B cell (primary cell): ENCODE results near the gene UCHL3. TPM values are rescaled to one million over a fixed set of nuclear protein-coding genes. Genes with fewer than 3 reads are reported as not detected.

Experiments used
- ATAC-seq: fragments of 200-7000 bp; cut with Tn5 transposase; one replicate; pipeline ENCODE4 v1.10.0; 2021; ENCODE audit warnings: low read depth, mild to moderate bottlenecking, moderate number of reproducible peaks, moderate library complexity
- CTCF ChIA-PET: fragments of 350-600 bp; sonication (Branson Sonifier 250); formaldehyde crosslinking; loops from one replicate; lab custom pipeline; 2021; ENCODE audit warnings: antibody characterized with exemption, inconsistent platforms; lab: Charles Lee
- POLR2A ChIA-PET: fragments of 350-600 bp; sonication (Branson Sonifier 250); formaldehyde crosslinking; loops from one replicate; lab custom pipeline; 2021; ENCODE audit warnings: antibody characterized with exemption; lab: Charles Lee
- DNase-seq: peaks from one replicate; pipeline ENCODE4 v3.0.0; 2013
- H2AFZ ChIP-seq: 2 replicates; pipeline ENCODE4 v1.6.1; 2012; ENCODE audit warnings: mild to moderate bottlenecking, low read depth, low read length; ENCODE audit not compliant: insufficient read depth, poor library complexity, severe bottlenecking
- H3K27ac ChIP-seq, 2 donors: 1 replicate in 1 of 2; 2 replicates in 1 of 2; pipeline ENCODE4 v1.5.1; 2012 to 2013; ENCODE audit warnings: low read length in 2 of 2, mild to moderate bottlenecking in 2 of 2, moderate library complexity in 1 of 2
- H3K27me3 ChIP-seq, 4 experiments: fragments of 200-600 bp in 1 of 4; sonication (generic) in 1 of 4; replicated peaks in 1 of 4; 1 replicate in 2 of 4; 2 replicates in 2 of 4; pipeline versions ENCODE4 v1.6.1 to v1.7.0; 2013 to 2016; ENCODE audit warnings: low read length in 3 of 4, mild to moderate bottlenecking in 2 of 4, mixed read lengths in 1 of 4, moderate library complexity in 1 of 4; ENCODE audit not compliant: insufficient read depth in 4 of 4, control insufficient read depth in 3 of 4; ENCODE audit errors: control extremely low read depth in 1 of 4
- H3K36me3 ChIP-seq, 2 experiments: replicated peaks in 1 of 2; 1 replicate in 1 of 2; 2 replicates in 1 of 2; pipeline versions ENCODE4 v1.6.1 to v1.7.1; 2013; ENCODE audit warnings: low read length in 1 of 2; ENCODE audit not compliant: insufficient read depth in 2 of 2, control insufficient read depth in 1 of 2; ENCODE audit errors: control extremely low read depth in 1 of 2, extremely low read depth in 1 of 2
- H3K4me1 ChIP-seq, 2 donors: fragments of 200-600 bp in 1 of 2; sonication (generic) in 1 of 2; 1 replicate in 1 of 2; 2 replicates in 1 of 2; pipeline versions ENCODE4 v1.5.1 to v1.6.1; 2013 to 2017; ENCODE audit warnings: low read length in 2 of 2; ENCODE audit not compliant: control insufficient read depth in 2 of 2, insufficient read depth in 2 of 2
- H3K4me2 ChIP-seq: replicated peaks from 2 replicates; pipeline ENCODE3; 2012; ENCODE audit warnings: mild to moderate bottlenecking, low read depth, low read length; ENCODE audit not compliant: poor library complexity, severe bottlenecking
- H3K4me3 ChIP-seq, 5 experiments: fragments of 200-600 bp in 1 of 5; sonication (generic) in 1 of 5; 1 replicate in 3 of 5; 2 replicates in 2 of 5; pipeline versions ENCODE4 v1.5.1 to v1.7.0; 2011 to 2016; ENCODE audit warnings: low read length in 4 of 5, mild to moderate bottlenecking in 4 of 5, low read depth in 2 of 5, control low read depth in 1 of 5, moderate library complexity in 1 of 5; ENCODE audit not compliant: insufficient read depth in 1 of 5; ENCODE audit errors: control extremely low read depth in 1 of 5, extremely low read depth in 1 of 5
- H3K79me2 ChIP-seq: fragments of 200-600 bp; sonication (generic); one replicate; pipeline ENCODE4 v1.6.0; 2016; ENCODE audit warnings: low read length; ENCODE audit not compliant: control insufficient read depth, insufficient read depth
- H3K9ac ChIP-seq: fragments of 200-600 bp; sonication (generic); 2 replicates; pipeline ENCODE4 v1.6.1; 2017; ENCODE audit warnings: mild to moderate bottlenecking, low read length, moderate library complexity
- H3K9me3 ChIP-seq, 3 donors: one replicate each; pipeline versions ENCODE4 v1.6.1 to v1.7.1; 2013; ENCODE audit warnings: low read length in 2 of 3; ENCODE audit not compliant: control insufficient read depth in 2 of 3, insufficient read depth in 1 of 3; ENCODE audit errors: control extremely low read depth in 1 of 3
- H4K20me1 ChIP-seq: 2 replicates; pipeline ENCODE4 v1.6.0; 2012; ENCODE audit warnings: mild to moderate bottlenecking, low read length; ENCODE audit not compliant: insufficient read depth, control insufficient read depth, poor library complexity, severe bottlenecking
- H3K27ac Mint-ChIP-seq: one replicate; pipeline ENCODE4 v1.8.0; 2021; ENCODE audit warnings: mixed read lengths
- H3K27me3 Mint-ChIP-seq: one replicate; pipeline ENCODE4 v1.8.0; 2021; ENCODE audit warnings: mixed read lengths
- H3K4me1 Mint-ChIP-seq: one replicate; pipeline ENCODE4 v1.8.0; 2021; ENCODE audit warnings: mixed read lengths
- H3K4me3 Mint-ChIP-seq: one replicate; pipeline ENCODE4 v1.8.0; 2021; ENCODE audit warnings: mixed read lengths
- H3K9me3 Mint-ChIP-seq: one replicate; pipeline ENCODE4 v1.8.0; 2022; ENCODE audit warnings: mixed read lengths; ENCODE audit not compliant: insufficient read depth
- CTCF ChIP-seq: fragments of 200-600 bp; IDR thresholded peaks from one replicate; pipeline ENCODE4 v1.8.0; 2022; ENCODE audit warnings: antibody characterized with exemption, mild to moderate bottlenecking
- EZH2 ChIP-seq: IDR thresholded peaks from 2 replicates; pipeline ENCODE4 v1.6.1; 2012; ENCODE audit warnings: borderline replicate concordance, low read depth, mild to moderate bottlenecking, moderate library complexity, low read length; ENCODE audit not compliant: insufficient read depth, poor library complexity, severe bottlenecking
- WGBS: methylation state at CpG from one replicate; pipeline ENCODE4 v1.1.5; 2013; ENCODE audit warnings: missing lambda C conversion rate; ENCODE audit not compliant: insufficient coverage; 5-methylcytosine and 5-hydroxymethylcytosine counted together
- intact Hi-C: fragments of 100-400 bp; cut with micrococcal nuclease; formaldehyde crosslinking; loops from one replicate; pipeline ENCODE4 v1.10.0; 2022
- polyA plus RNA-seq: library from polyadenylated mRNA; depleted of rRNA; stranded (reverse); fragments of >200 nt; gene quantifications from 2 replicates; pipeline ENCODE4 v1.2.3, GENCODE V29; 2012
- total RNA-seq, 2 donors: library from RNA; stranded (reverse); fragments of 120-200 nt in 1 of 2; gene quantifications; 1 replicate in 1 of 2; 2 replicates in 1 of 2; pipeline versions ENCODE4 v1.2.3 to v1.2.4, GENCODE V29; 2013 to 2022

Gene UCHL3
- total and polyA plus RNA-seq, 2 donors (not counting 1 experiment from before 2014, with no cell fraction given): 13.3 to 13.5 TPM

- Mint-ChIP-seq H3K4me3 (no peak overlapping the region), H3K9me3 (no peaks in the 10 kb centered on the region), H3K4me1 (peaks cover 19% of the 10 kb centered on the region), H3K27ac (no peak overlapping the region), H3K27me3 (no peaks in the 10 kb centered on the region)
- H3K79me2 ChIP-seq: peaks cover 26% of the 10 kb centered on the region
- H2AFZ ChIP-seq: no peak overlapping the region
- no peak for TF ChIP-seq EZH2
- TF ChIP-seq CTCF: no peak
- peaks cover 10 to 14% of the 10 kb centered on the region in 2 donors for H3K4me1 ChIP-seq
- H3K4me2 ChIP-seq: no peak overlapping the region
- DNase-seq (no peak), ATAC-seq (no peak)
- no peaks in the 10 kb centered on the region for H3K9me3 ChIP-seq
- WGBS: 100% methylated on average over 1 of the region's 3 CpGs
- H3K36me3 ChIP-seq: no peaks in the 10 kb centered on the region
- intact Hi-C loops: loop anchor here (2.0 to 5.0 kb wide), 3 partner anchors 89 to 1779 kb away; partner anchors contain the start of genes KLF12, LMO7 and MYCBP2
- H3K9ac ChIP-seq: no peak overlapping the region
- H3K27me3 ChIP-seq: no peaks in the 10 kb centered on the region
- no peak overlapping the region for H3K4me3 ChIP-seq
- ChIA-PET POLR2A (no interaction called here), CTCF (interaction anchor here (2.7 kb wide), 1 partner anchor 175 kb away, joined by 8 read pairs; no protein-coding TSS in a partner anchor)
- H3K27ac ChIP-seq: no peak overlapping the region
- H4K20me1 ChIP-seq: no peaks in the 10 kb centered on the region
Measured at GRCh38 chr13:75547917-75548316, 1.7 kb upstream of the UCHL3 start.

- H3K4me2 ChIP-seq: peak overlapping the region; percentile 92
- no peaks in the 10 kb centered on the region for H3K27me3 ChIP-seq
- H2AFZ ChIP-seq: peak overlapping the region; percentile 96
- H3K79me2 ChIP-seq: peaks cover 39% of the 10 kb centered on the region
- ChIA-PET CTCF (interaction anchor here (0.7 to 2.5 kb wide), 8 partner anchors 8 to 184 kb away, joined by 3 to 13 read pairs (median 4); partner anchors contain the start of genes COMMD6 and TBC1D4), POLR2A (interaction anchor here (0.8 to 1.1 kb wide), 2 partner anchors 13 to 172 kb away, joined by 3 read pairs; partner anchors contain the start of gene COMMD6)
- Mint-ChIP-seq H3K9me3 (no peaks in the 10 kb centered on the region), H3K4me1 (peaks cover 35% of the 10 kb centered on the region), H3K27me3 (no peaks in the 10 kb centered on the region), H3K4me3 (peak overlapping the region; percentile 95), H3K27ac (peak overlapping the region; percentile 99)
- ATAC-seq (no peak), DNase-seq (no peak)
- peaks cover 14 to 15% of the 10 kb centered on the region in 2 donors for H3K4me1 ChIP-seq
- TF ChIP-seq CTCF (no peak), EZH2 (no peak)
- peak overlapping the region; percentile 86 for H3K9ac ChIP-seq
- peak overlapping the region; percentile 67 to 96 (median 93) for H3K4me3 ChIP-seq
- 0% methylated on average over 6 of the region's 10 CpGs for WGBS
- no peaks in the 10 kb centered on the region for H4K20me1 ChIP-seq
- H3K36me3 ChIP-seq: peaks cover 0 to 5% of the 10 kb centered on the region in 2 experiments
- no peaks in the 10 kb centered on the region for H3K9me3 ChIP-seq
- H3K27ac ChIP-seq: peak overlapping the region; percentile 81 to 92
- intact Hi-C loops: no loop called here
Measured at GRCh38 chr13:75550159-75550567, 572 bp downstream of the UCHL3 start.
